ENCODE results near the gene RANBP17.
"Not testable (repeated sequence)": the region's sequence is repeated elsewhere in the genome, so short reads cannot be mapped to it uniquely, and the experiment has no call there.

Gene RANBP17

DNA sequence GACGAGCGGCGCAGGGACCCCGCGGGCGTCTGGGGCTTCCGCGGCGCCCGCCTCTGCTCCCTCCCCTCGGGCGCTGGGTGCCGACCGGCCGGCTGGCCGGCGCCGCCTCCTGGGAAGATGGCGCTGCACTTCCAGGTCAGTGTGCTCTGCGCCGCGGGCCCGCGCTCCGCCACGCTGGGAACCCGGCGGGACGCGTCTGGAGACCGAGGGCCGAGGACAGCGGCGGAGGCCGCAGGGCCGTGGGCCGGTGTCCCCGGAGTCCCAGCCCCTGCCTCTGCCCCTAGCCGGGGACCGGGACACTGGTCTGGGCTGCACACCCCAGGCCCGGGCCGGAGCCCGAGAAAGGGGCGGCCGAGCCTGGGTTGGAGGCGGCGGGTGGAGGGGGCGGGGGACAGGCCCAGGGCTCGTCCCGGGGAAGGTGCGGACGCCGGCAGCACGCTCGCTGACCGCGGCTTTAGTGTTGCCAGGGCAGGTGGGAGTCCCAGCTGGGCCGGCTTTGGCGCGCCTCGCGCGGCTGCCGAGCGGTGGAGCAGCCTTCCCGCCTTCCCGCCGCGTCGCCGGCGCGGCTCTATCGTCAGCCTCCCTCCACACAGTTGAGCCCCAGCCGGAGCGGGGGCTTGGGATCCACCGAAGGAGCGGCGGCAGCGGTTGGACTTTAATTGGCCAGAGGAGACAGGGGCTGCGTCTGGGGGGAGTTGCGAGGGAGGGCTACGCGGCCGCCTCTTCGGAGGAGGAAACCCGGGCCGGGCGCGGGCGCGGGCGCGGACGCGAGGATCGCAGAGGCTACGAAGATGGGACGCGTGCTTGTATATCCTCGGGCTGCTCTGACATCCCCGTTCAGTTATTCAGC lies at the start of gene RANBP17:
RANBP17 (plus strand) TSS at position 102 of the 850 bp plus-strand sequence.
- DNase-seq (ENCODE audit: low spot score) = peak; percentile 100

GRCh38 chr5:170813231-170813630 lies 48.6 kb upstream of the RANBP17 start:
- DNase-seq (ENCODE audit: low spot score) = no peak

GRCh38 chr5:170817195-170817594 lies 44.6 kb upstream of the RANBP17 start:
- no peak for DNase-seq (ENCODE audit: low spot score)

GRCh38 chr5:170818232-170818631 lies 43.6 kb upstream of the RANBP17 start:
- no peak for DNase-seq (ENCODE audit: low spot score)

DNA sequence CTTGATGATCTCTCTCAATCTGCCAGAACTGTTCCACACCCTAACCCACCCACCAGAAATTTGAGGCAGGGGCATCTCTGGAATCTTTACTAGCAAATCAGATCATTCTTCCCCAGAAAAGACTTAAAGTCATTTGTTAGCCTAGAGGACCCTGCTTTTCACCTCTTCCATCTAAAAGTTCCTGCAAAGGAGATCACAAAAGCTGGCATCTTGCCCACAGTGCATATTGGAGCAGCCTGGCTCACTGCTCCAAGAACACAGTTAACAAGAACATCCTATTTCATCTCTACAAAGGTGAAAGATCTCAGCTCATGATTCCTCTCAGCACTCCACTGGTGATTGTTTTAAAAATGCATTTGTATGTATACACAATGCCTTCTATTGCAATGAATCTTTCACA lies 42.0 kb upstream of the RANBP17 start:
- no peak for DNase-seq (ENCODE audit: low spot score)

DNA sequence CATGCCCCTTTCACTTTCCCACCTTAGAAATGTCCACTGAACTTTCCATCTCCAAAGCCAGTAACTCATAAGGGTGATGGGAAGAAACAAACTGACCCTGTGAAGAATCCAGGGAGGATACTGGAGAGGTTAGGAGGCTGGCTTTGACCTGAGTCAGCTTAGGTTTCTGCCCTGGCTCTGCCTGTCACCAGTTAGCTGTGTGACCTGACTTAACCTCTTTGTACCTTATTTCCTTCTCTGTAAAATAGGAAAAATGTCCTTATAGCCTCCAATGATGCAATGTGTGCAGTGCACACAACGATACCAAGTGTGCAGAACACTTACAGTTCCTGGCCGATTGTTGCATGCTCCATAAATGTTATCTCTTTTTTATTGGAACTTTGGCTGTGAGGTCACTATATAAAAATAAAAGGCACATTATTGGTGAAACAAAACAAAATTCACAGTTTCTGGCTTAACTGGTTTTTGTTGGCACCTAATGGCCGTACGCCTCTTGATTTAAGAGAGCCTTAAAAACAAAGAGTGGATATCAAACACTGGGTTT lies 40.5 kb upstream of the RANBP17 start:
- DNase-seq (ENCODE audit: low spot score) = no peak

GRCh38 chr5:170826117-170826516 lies 35.7 kb upstream of the RANBP17 start:
- no peak for DNase-seq (ENCODE audit: low spot score)

GRCh38 chr5:170832241-170832640 lies 29.6 kb upstream of the RANBP17 start:
- no peak for DNase-seq (ENCODE audit: low spot score)

DNA sequence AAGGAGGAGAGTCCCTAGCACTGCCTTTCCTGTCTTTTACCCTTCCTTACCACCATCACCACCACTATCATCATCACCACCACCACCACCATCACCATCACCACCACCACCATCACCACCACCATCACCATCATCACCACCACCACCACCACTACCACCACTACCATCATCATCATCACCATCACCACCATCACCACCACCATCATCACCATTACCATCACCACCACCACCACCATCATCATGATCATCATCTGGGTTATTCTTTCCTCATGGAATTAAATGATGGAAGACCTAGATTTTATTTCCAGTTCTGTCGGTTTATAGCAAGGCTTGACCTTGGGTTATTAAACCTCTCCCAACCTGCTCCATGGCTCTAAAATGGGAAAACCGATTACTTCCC lies 27.8 kb upstream of the RANBP17 start:
- DNase-seq (ENCODE audit: low spot score) = not testable (repeated sequence)

- no peak for DNase-seq (ENCODE audit: low spot score)
Observed at GRCh38 chr5:170836226-170836625, 25.6 kb upstream of the RANBP17 start.

- no peak for DNase-seq (ENCODE audit: low spot score)
Observed at GRCh38 chr5:170843870-170844269, 17.9 kb upstream of the RANBP17 start.

DNA sequence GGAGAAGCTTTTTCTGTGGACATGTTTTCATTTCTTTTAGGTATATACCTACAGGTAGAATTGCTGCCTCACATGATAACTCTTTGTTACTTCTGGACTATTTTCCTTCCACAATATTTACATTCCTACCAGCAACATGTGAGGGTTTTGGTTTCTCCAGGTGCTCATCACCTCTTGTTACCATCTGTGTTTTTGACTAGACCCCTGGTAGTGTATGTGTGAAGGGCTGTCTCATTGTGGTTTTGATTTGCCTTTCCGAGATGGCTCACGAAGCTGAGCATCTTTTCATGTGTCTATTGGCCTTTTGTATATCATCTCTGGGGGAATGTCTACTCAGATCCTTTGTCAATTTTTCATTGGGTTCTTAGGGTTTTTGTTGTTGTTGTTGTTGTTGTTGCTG lies 17.2 kb upstream of the RANBP17 start:
- no peak for DNase-seq (ENCODE audit: low spot score)

- no peak for DNase-seq (ENCODE audit: low spot score)
Observed at GRCh38 chr5:170846416-170846815, 15.4 kb upstream of the RANBP17 start.

DNA sequence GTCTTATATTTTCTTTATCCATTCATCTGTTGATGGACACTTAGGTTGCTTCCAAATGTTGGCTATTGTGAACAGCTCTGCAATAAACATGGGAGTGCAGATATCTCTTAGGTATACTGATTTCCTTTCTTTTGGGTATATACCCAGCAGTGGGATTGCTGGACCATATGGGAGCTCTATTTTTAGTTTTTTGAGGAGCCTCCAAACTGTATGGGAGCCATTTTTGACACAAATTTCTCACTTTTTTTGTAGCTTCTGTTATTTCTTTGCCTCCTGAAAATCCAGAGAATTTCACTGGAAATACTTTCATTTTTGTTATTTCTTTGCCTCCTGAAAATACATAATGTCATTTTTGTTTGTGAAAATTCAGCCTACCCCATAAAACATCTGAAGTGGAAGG lies 15.0 kb upstream of the RANBP17 start:
- DNase-seq (ENCODE audit: low spot score) = no peak

DNA sequence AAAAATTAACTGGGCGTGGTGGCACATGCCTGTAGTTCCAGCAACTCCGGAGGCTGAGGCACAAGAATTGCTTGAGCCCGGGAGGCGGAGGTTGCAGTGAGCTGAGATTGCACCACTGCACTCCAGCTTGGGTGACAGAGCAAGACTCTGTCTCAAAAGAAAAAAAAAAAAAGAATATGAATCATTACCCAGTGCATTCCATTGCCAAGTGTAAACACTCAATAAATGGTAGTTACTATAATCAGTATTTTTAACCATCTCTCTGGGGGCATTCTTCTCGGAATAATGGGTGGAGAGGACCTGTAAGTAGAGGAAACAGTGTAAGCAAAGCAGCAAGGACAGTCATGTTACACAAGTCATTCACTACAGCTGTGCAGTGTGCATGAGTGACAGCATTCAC lies 13.8 kb upstream of the RANBP17 start:
- DNase-seq (ENCODE audit: low spot score) = no peak

DNA sequence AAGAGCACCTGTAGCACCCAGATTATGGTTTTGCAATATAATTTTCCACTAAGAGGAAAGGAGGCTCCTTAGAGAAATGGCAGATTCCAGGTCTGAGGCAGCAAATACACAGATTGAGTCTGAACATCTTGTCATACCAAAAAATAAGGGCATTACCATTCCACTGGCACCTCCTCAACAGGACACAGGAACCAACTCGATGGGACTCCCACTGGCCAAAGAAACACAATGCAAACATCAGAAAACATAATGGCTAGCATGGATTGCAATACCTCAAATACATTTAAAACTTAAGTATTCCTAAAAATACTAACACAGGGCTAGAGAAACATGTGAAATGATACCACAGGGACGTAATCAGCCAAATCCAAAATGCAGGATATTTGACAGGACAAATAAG lies 12.4 kb upstream of the RANBP17 start:
- peak; percentile 22 for DNase-seq (ENCODE audit: low spot score)

- no peak for DNase-seq (ENCODE audit: low spot score)
Observed at GRCh38 chr5:170854566-170854965, 7.3 kb upstream of the RANBP17 start.

DNA sequence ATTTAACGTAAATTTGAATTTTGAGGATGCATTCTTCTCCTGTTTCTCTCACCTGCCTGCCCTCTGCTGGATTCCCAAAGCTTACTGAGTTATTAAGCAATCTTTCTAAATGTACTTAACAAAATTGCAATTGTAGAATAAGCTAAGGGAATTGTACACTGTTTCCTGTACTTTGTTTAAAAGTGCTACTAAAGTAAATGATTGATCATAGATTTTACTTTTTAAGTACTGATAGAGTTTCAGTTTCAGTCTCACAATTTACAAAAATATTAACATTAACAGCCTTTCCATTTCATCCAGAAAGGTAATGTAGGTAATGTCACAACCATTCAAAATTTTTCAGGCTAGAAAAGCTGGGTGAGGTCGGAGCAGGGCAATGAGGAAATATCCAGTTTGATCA lies 4.8 kb upstream of the RANBP17 start:
- no peak for DNase-seq (ENCODE audit: low spot score)

- no peak for DNase-seq (ENCODE audit: low spot score)
Observed at GRCh38 chr5:170860415-170860814, 1.4 kb upstream of the RANBP17 start.

DNA sequence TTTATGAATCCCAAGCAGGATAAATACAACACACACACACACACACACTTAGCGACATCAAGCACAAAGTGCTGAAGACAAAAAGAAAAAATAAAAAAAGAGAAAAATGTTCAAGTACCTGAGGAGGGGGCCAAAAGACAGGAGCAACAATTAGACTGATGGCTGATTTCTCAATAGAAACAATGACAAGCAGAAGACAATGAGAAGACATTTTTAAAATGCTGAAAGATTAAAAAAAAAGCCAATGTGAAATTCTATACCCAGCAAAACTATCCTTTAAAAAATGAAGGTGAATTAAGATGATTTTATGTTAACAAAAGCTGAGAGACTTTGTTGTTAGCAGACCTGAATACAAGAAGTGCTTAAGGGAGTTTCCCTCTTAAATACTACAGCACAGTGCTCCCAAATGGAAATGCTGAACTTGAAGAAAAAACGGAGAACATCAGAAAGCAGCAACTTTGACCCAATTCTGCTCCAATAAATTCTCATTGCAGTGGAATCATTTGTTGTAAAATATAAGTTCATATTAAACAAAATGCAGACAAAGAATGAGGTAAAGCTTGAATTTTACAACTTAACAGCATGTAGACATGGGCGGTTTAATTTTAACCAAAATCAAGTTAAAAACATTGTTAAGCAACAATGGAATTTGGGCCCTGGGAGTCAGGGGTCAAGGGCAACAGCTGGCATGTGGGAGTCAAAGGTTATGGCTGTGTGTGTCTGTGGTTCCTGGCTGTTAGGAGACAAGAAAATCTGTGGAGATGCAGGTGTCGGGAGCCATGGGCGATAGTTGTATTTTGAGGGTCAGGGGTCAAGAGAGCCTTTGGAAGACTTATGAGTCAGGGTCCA lies 776 bp upstream of the RANBP17 start:
- DNase-seq (ENCODE audit: low spot score) = no peak

GRCh38 chr5:170861667-170861916 lies 226 bp upstream of the RANBP17 start:
- no peak for DNase-seq (ENCODE audit: low spot score)

GRCh38 chr5:170863646-170864045 lies 1.8 kb downstream of the RANBP17 start:
- no peak for DNase-seq (ENCODE audit: low spot score)

- no peak for DNase-seq (ENCODE audit: low spot score)
Observed at GRCh38 chr5:170865622-170866021, 3.8 kb downstream of the RANBP17 start.

Data from iPS-NIHi11 (cell line).